H1 (cell line): ENCODE data around the gene IRGC. TPM values are rescaled to one million over a fixed set of nuclear protein-coding genes. Genes with fewer than 3 reads are reported as not detected.

Experiments used
- CBX8 ChIP-seq: fragments of 300-800, 300-1000 bp; sonication (generic); IDR thresholded peaks from 2 replicates; pipeline ENCODE4 v1.7.1; 2016; ENCODE audit warnings: low read depth, low read length, borderline replicate concordance
- CHD7 ChIP-seq: fragments of 300-600 bp; sonication (generic); IDR thresholded peaks from 2 replicates; pipeline ENCODE4 v1.7.1; 2012; ENCODE audit warnings: low read length, moderate library complexity, mild to moderate bottlenecking, inconsistent platforms; ENCODE audit not compliant: insufficient replicate concordance
- CTCF ChIP-seq, 3 experiments: IDR thresholded peaks; 1 replicate in 2 of 3; 2 replicates in 1 of 3; pipeline versions ENCODE4 v1.5.1 to v1.6.1; 2011; ENCODE audit warnings: low read length in 3 of 3, mild to moderate bottlenecking in 3 of 3, inconsistent platforms in 2 of 3, low read depth in 1 of 3, moderate library complexity in 1 of 3; ENCODE audit not compliant: insufficient read depth in 1 of 3; ENCODE audit errors: control extremely low read depth in 1 of 3
- KDM5A ChIP-seq: fragments of 200-600 bp; IDR thresholded peaks from 2 replicates; pipeline ENCODE4 v1.7.1; 2012; ENCODE audit warnings: mild to moderate bottlenecking, low read length, inconsistent platforms, mixed read lengths
- MAFK ChIP-seq: IDR thresholded peaks from 2 replicates; pipeline ENCODE4 v1.6.1; 2012; ENCODE audit warnings: low read depth, mild to moderate bottlenecking, improper control_type of control experiment, low read length
- POU5F1 ChIP-seq: IDR thresholded peaks from 2 replicates; pipeline ENCODE4 v1.6.1; 2011; ENCODE audit warnings: low read depth, mild to moderate bottlenecking, low read length, moderate library complexity
- polyA plus RNA-seq, 7 experiments: library from polyadenylated mRNA; depleted of rRNA in 3 of 7; stranded (reverse) in 5 of 7; unstranded in 2 of 7; fragments of >200 nt in 5 of 7; fragments of 200-250 nt in 2 of 7; gene quantifications; 1 replicate in 5 of 7; 2 replicates in 1 of 7; 4 replicates in 1 of 7; pipeline versions ENCODE4 v1.2.1 to v1.2.3, GENCODE V29; 2011 to 2013; ENCODE audit warnings: missing spikeins in 2 of 7, mixed read lengths in 2 of 7
- total RNA-seq: library from RNA; stranded (reverse); fragmentation: NEBNext Ultra II Directional; extraction: Animal tissue kit (Norgen Biotek cat#: 25700); gene quantifications from 2 replicates; pipeline ENCODE4 v1.2.1, GENCODE V29; 2021

IRGC gene
- total and polyA plus RNA-seq, 2 of the 8 experiments (the other 6 are each of a cell fraction or from before 2014, with no cell fraction given): not detected

GRCh38 chr19:43678512-43679261, 37.2 kb upstream of the IRGC start (continued):
- TF ChIP-seq CHD7: no peak
- no peak for TF ChIP-seq MAFK
- TF ChIP-seq CTCF (IDR thresholded peaks at IDR 0.05; ENCODE audit: control extremely low read depth in 1 of 3, insufficient read depth in 1 of 3, low read depth in 1 of 3, low read length in 3 of 3): no peak
- TF ChIP-seq KDM5A: no peak
- TF ChIP-seq CBX8: no peak
- TF ChIP-seq POU5F1: no peak
